ENCODE measurements around the gene ZNF860. TPM values are rescaled to one million over a fixed set of nuclear protein-coding genes. Genes with fewer than 3 reads are reported as not detected.
A peak's percentile ranks its signal among the peaks of the same experiment; 100 is the strongest.

Gene ZNF860
- total RNA-seq (2022): 4.7 and 5.9 TPM in 2 replicates
- Bru-seq, nascent RNA: percentile 74 among the genes with signal in this experiment
- BruChase-seq, experiment 1, labeled RNA remaining after a 2-hour chase: percentile 77 among the genes with signal in this experiment
- BruChase-seq, experiment 2, labeled RNA remaining after a 6-hour chase: percentile 65 among the genes with signal in this experiment
- long read RNA-seq, partial matches to known transcripts: 0 of 3 reads
- long read RNA-seq, other reads (novel, unspliced or antisense): 2 of 3 reads

GRCh38 chr3:31981206-31982181 is at the start of gene ZNF860, which contains the start of gene OSBPL10:
Gene ZNF860, plus strand, starts transcription at chr3:31981750. Its CDS starts 7,330 bp downstream, at chr3:31989080.
Gene OSBPL10, minus strand, starts transcription at chr3:31981262. Its CDS starts 83 bp downstream, at chr3:31981179.
- H3K4me3 Mint-ChIP-seq (ENCODE audit: unreplicated experiment): peak within 1 kb of the TSS; percentile 93
- peaks cover 23% of the 10 kb centered on the region for H3K4me1 Mint-ChIP-seq (ENCODE audit: low read depth, unreplicated experiment)
- no peaks in the 10 kb centered on the region for H3K27me3 Mint-ChIP-seq (ENCODE audit: insufficient read depth, unreplicated experiment)
- intact Hi-C loops (cut with micrococcal nuclease; ENCODE audit: unreplicated experiment): loop anchor here (1.0 kb wide), 3 partner anchors 12 to 58 kb away; no protein-coding TSS in a partner anchor
- CTCF ChIA-PET: interaction anchor here (0.5 to 1.2 kb wide), 7 partner anchors 37 to 576 kb away, joined by 3 to 8 read pairs (median 4); partner anchors contain the start of gene STT3B
- POLR2A ChIA-PET: interaction anchor here (0.5 kb wide), 1 partner anchor 233 kb away, joined by 3 read pairs; no protein-coding TSS in a partner anchor
- no peak for TF ChIP-seq CTCF (IDR thresholded peaks at IDR 0.05; ENCODE audit: insufficient read depth in 1 of 2, low read depth in 1 of 2, low read length in 1 of 2, severe bottlenecking in 1 of 2, unreplicated experiment in 1 of 2)
- H3K4me3 ChIP-seq (ENCODE audit: low read depth, low read length): peak within 1 kb of the TSS; percentile 62
- DNase-seq: peak; percentile 84 to 89
- no peaks in the 10 kb centered on the region for H3K27me3 ChIP-seq (replicated peaks; ENCODE audit: control insufficient read depth, insufficient read depth, low read length)
- peaks cover 28% of the 10 kb centered on the region for H3K4me1 ChIP-seq
- TSS peak; percentile 17 for BruUV-seq (replicated peaks)
- no peaks in the 10 kb centered on the region for H3K9me3 ChIP-seq
- H3K36me3 Mint-ChIP-seq (ENCODE audit: insufficient read depth, unreplicated experiment): peaks cover 29% of the 10 kb centered on the region
- peak within 1 kb of the TSS; percentile 88 for H3K27ac Mint-ChIP-seq (ENCODE audit: unreplicated experiment)
- H3K36me3 ChIP-seq (ENCODE audit: control insufficient read depth, insufficient read depth, low read length): no peaks in the 10 kb centered on the region
- peaks cover 10% of the 10 kb centered on the region for H3K9me3 Mint-ChIP-seq (ENCODE audit: unreplicated experiment)

- no peak for DNase-seq
- peaks cover 22% of the 10 kb centered on the region for H3K4me1 ChIP-seq
- no peaks in the 10 kb centered on the region for H3K27me3 ChIP-seq (replicated peaks; ENCODE audit: control insufficient read depth, insufficient read depth, low read length)
- no peaks in the 10 kb centered on the region for H3K36me3 Mint-ChIP-seq (ENCODE audit: insufficient read depth, unreplicated experiment)
- no peak for TF ChIP-seq CTCF (IDR thresholded peaks at IDR 0.05; ENCODE audit: insufficient read depth in 1 of 2, low read depth in 1 of 2, low read length in 1 of 2, severe bottlenecking in 1 of 2, unreplicated experiment in 1 of 2)
- no peaks in the 10 kb centered on the region for H3K36me3 ChIP-seq (ENCODE audit: control insufficient read depth, insufficient read depth, low read length)
- no peak overlapping the region for H3K4me3 Mint-ChIP-seq (ENCODE audit: unreplicated experiment)
- no TSS peak for BruUV-seq (replicated peaks)
- H3K27ac Mint-ChIP-seq (ENCODE audit: unreplicated experiment): no peak overlapping the region
- POLR2A ChIA-PET: no interaction called here
- H3K4me1 Mint-ChIP-seq (ENCODE audit: low read depth, unreplicated experiment): peaks cover 9% of the 10 kb centered on the region
- H3K4me3 ChIP-seq (ENCODE audit: low read depth, low read length): no peak overlapping the region
- H3K27me3 Mint-ChIP-seq (ENCODE audit: insufficient read depth, unreplicated experiment): no peaks in the 10 kb centered on the region
- CTCF ChIA-PET: no interaction called here
- H3K9me3 ChIP-seq: no peaks in the 10 kb centered on the region
- H3K9me3 Mint-ChIP-seq (ENCODE audit: unreplicated experiment): no peaks in the 10 kb centered on the region
- intact Hi-C loops (cut with micrococcal nuclease; ENCODE audit: unreplicated experiment): no loop called here
These were observed 48.6 kb upstream of the ZNF860 start for GRCh38 chr3:31932990-31933389.

- Histone ChIP-seq H3K27me3 (replicated peaks; ENCODE audit: control insufficient read depth, insufficient read depth, low read length) (no peaks in the 10 kb centered on the region), H3K4me3 (ENCODE audit: low read depth, low read length) (no peak overlapping the region), H3K4me1 (peaks cover 27% of the 10 kb centered on the region), H3K9me3 (no peaks in the 10 kb centered on the region), H3K36me3 (ENCODE audit: control insufficient read depth, insufficient read depth, low read length) (no peaks in the 10 kb centered on the region)
- Mint-ChIP-seq H3K27ac (ENCODE audit: unreplicated experiment) (no peak overlapping the region), H3K4me3 (ENCODE audit: unreplicated experiment) (no peak overlapping the region), H3K36me3 (ENCODE audit: insufficient read depth, unreplicated experiment) (no peaks in the 10 kb centered on the region), H3K27me3 (ENCODE audit: insufficient read depth, unreplicated experiment) (no peaks in the 10 kb centered on the region), H3K9me3 (ENCODE audit: unreplicated experiment) (no peaks in the 10 kb centered on the region), H3K4me1 (ENCODE audit: low read depth, unreplicated experiment) (peaks cover 8% of the 10 kb centered on the region)
- intact Hi-C loops (cut with micrococcal nuclease; ENCODE audit: unreplicated experiment): no loop called here
- TF ChIP-seq CTCF (IDR thresholded peaks at IDR 0.05; ENCODE audit: insufficient read depth in 1 of 2, low read depth in 1 of 2, low read length in 1 of 2, severe bottlenecking in 1 of 2, unreplicated experiment in 1 of 2): no peak
- BruUV-seq (replicated peaks): no TSS peak
- ChIA-PET CTCF (no interaction called here), POLR2A (no interaction called here)
- no peak for DNase-seq
These were observed 47.5 kb upstream of the ZNF860 start for GRCh38 chr3:31934018-31934417.
